Transverse colon (tissue), 4 donors: ENCODE measurements around the gene CHEK1.

Experiments used
- EP300 ChIP-seq: sonication (generic); formaldehyde crosslinking; IDR thresholded peaks from one replicate; pipeline ENCODE4 v1.6.1; 2017; ENCODE audit warnings: antibody characterized with exemption, low read depth
- POLR2A ChIP-seq: fragments of 450-650 bp; IDR thresholded peaks from one replicate; pipeline ENCODE4 v1.6.1; 2016; ENCODE audit warnings: antibody characterized with exemption, mild to moderate bottlenecking, moderate library complexity
- POLR2AphosphoS5 ChIP-seq, 3 donors: sonication (generic); formaldehyde crosslinking; IDR thresholded peaks; one replicate each; pipeline ENCODE4 v1.6.1; 2016; ENCODE audit warnings: antibody characterized with exemption in 3 of 3
- TF ChIP-seq, protein P1 (sequence below), 5 experiments: fragments of 200-600 bp in 3 of 5; fragments of 450-650 bp in 2 of 5; sonication (generic) in 3 of 5; IDR thresholded peaks; 1 replicate in 2 of 5; 2 replicates in 3 of 5; pipeline ENCODE4 v1.5.1; 2016 to 2017; ENCODE audit warnings: antibody characterized with exemption in 5 of 5, inconsistent platforms in 3 of 5, mild to moderate bottlenecking in 2 of 5, moderate library complexity in 1 of 5

DNA sequence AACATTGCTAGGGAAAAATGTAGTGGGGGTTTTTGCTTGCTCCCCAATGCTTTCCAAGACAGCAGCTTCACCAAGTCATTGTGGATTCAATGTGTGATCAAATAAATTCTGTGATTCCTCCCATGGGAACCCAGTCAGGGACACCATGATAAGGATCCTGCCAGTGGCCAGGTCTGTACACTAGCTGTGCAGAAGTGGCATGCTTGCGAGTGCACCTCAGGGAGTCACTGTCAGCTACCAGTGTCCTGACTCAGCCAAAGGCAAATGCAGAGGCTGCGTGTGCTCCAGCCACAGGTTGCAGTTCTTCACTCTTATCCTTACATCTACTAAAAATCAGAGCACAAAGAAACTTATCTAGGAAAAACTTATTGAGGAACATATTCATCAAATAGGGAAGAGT, 65.0 kb downstream of the CHEK1 start:
- TF ChIP-seq, protein P1, sequence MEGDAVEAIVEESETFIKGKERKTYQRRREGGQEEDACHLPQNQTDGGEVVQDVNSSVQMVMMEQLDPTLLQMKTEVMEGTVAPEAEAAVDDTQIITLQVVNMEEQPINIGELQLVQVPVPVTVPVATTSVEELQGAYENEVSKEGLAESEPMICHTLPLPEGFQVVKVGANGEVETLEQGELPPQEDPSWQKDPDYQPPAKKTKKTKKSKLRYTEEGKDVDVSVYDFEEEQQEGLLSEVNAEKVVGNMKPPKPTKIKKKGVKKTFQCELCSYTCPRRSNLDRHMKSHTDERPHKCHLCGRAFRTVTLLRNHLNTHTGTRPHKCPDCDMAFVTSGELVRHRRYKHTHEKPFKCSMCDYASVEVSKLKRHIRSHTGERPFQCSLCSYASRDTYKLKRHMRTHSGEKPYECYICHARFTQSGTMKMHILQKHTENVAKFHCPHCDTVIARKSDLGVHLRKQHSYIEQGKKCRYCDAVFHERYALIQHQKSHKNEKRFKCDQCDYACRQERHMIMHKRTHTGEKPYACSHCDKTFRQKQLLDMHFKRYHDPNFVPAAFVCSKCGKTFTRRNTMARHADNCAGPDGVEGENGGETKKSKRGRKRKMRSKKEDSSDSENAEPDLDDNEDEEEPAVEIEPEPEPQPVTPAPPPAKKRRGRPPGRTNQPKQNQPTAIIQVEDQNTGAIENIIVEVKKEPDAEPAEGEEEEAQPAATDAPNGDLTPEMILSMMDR (IDR thresholded peaks at IDR 0.05), result no peak
- TF ChIP-seq POLR2AphosphoS5 (IDR thresholded peaks at IDR 0.05) (no peak), POLR2A (no peak), EP300 (no peak)
